SH-SY5Y (cell line): ENCODE results near the gene PCNX2.

ENCODE experiments used
- GATA2 ChIP-seq: IDR thresholded peaks from 2 replicates; pipeline ENCODE4 v1.6.1; 2011; ENCODE audit warnings: mild to moderate bottlenecking, low read depth, low read length
- GATA3 ChIP-seq: IDR thresholded peaks from 2 replicates; pipeline ENCODE4 v1.6.1; 2011; ENCODE audit warnings: low read depth, mild to moderate bottlenecking, low read length, moderate library complexity

DNA sequence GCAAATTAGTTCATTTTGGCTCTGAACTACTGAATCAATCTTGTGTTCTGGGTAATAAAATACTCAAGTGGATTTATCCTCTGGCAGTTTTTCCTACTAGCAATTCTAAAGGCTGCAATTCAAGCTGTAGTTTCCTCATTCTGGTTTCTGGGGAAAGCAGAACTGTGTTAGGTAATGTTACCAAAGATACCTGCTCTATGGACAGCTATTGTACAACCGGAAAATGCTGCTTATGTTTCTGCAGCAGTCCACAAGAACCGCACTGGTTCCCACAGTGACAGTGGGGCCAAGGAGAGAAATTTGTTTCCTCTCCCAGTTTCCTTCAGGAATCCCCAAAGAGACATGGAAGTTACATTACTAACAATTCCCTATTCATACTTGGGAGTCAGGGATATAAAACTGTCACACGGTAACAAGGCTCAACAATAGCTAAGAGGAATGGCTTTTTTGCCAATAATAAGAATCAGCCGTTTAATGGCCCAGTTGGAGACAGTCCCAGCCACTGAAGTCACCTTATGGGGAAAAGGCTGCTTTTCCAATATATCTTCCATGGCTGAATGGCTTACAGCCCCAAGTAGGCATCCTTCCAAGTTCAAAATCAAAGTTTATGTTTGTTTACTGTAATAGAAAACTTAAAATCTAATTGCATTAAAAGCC is 52.6 kb downstream of the PCNX2 start:
- TF ChIP-seq GATA3 (no peak), GATA2 (no peak)
